ENCODE results near the gene DIPK2A. TPM values are rescaled to one million over a fixed set of nuclear protein-coding genes. Genes with fewer than 3 reads are reported as not detected.

Gene DIPK2A
- total and polyA plus RNA-seq, 2 of the 13 experiments (the other 11 are each of a cell fraction or from before 2014, with no cell fraction given), result 5.8 to 8.0 TPM

DNA sequence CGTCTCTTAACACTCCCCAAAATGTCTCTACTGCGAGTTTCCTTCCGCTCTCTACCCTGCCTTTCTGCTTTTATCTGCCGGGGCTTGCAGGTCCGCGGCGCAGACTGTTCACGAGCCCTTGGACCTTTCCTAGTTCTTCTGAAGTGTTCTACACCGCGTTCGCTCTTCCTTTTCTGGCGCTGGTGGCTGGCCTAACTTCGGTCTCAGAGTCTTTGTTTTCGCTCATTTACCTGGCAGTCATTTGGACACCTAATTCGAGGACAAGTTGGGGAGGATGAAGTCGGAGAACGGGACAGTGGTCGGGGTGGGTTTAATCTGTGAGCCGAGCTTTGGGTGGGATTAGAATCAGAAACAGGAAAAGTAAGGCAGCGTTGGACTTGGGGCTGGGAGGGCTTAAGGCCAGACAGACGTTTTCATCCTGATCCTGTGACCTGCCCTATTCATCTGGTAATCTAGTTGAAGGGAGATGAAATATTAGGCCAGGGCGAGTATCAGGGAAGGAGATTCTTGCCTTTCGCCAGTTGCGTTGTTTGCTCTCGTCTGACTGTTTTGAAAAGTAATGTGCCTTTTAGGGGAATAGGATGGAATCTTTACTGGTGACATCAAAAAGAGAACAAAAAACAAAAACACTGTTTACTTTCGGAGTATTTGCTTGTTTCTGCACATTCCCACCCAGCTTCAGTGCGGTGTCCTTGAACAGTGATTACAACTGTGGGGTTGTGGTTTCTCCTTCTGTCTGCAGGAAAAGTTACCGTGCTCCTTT, 1.8 kb downstream of the DIPK2A start:
- CTCF ChIA-PET (ENCODE audit: low intra/inter-chr PET ratio, low total read pairs), result interaction anchor here (1.4 kb wide), 1 partner anchor 22 kb away, joined by 3 read pairs; no protein-coding TSS in a partner anchor
- peak; percentile 33 for ATAC-seq
- TF ChIP-seq MIXL1 (CRISPR knock-in tag; IDR thresholded peaks at IDR 0.05) (0 out of 2 replicates have a peak, but pooled peaks have one; percentile 44), KLF16 (CRISPR knock-in tag; IDR thresholded peaks at IDR 0.05) (no peak), DR1 (CRISPR knock-in tag; IDR thresholded peaks at IDR 0.05) (no peak), THAP7 (CRISPR knock-in tag; IDR thresholded peaks at IDR 0.05) (no peak), ZSCAN9 (CRISPR knock-in tag; IDR thresholded peaks at IDR 0.05; ENCODE audit: borderline replicate concordance) (peak; percentile 29; the same call in 1 of the 2 replicates), PAWR (CRISPR knock-in tag; IDR thresholded peaks at IDR 0.05; ENCODE audit: borderline replicate concordance) (no peak), SUZ12 (IDR thresholded peaks at IDR 0.05; ENCODE audit: low read depth, low read length) (no peak), IKZF5 (CRISPR knock-in tag; IDR thresholded peaks at IDR 0.05) (no peak), EP300 (IDR thresholded peaks at IDR 0.05; ENCODE audit: low read depth in 2 of 2, low read length in 2 of 2) (peak in 1 of 2 experiments; percentile 67; a peak in 1 of 4 replicates), EP300 (CRISPR knock-in tag; IDR thresholded peaks at IDR 0.05; ENCODE audit: borderline replicate concordance) (0 out of 2 replicates have a peak, but pooled peaks have one; percentile 21), NONO (IDR thresholded peaks at IDR 0.05) (no peak), NONO (CRISPR knock-in tag; conservative IDR thresholded peaks at IDR 0.05) (no peak), MAFK (conservative IDR thresholded peaks at IDR 0.05 in 1 of 2, IDR thresholded peaks at IDR 0.05 in 1 of 2; ENCODE audit: low read length in 2 of 2) (no peak), CC2D1A (CRISPR knock-in tag; IDR thresholded peaks at IDR 0.05) (no peak), ZSCAN25 (CRISPR knock-in tag; IDR thresholded peaks at IDR 0.05) (0 out of 2 replicates have a peak, but pooled peaks have one; percentile 7), ZNF83 (CRISPR knock-in tag; IDR thresholded peaks at IDR 0.05; ENCODE audit: borderline replicate concordance) (no peak), MAFF (IDR thresholded peaks at IDR 0.05; ENCODE audit: low read depth, low read length) (no peak), ZNF598 (CRISPR knock-in tag; IDR thresholded peaks at IDR 0.05; ENCODE audit: borderline replicate concordance) (no peak), KAT7 (CRISPR knock-in tag; IDR thresholded peaks at IDR 0.05; ENCODE audit: borderline replicate concordance) (no peak), ZNF703 (CRISPR knock-in tag; IDR thresholded peaks at IDR 0.05; ENCODE audit: borderline replicate concordance) (no peak), TCF12 (IDR thresholded peaks at IDR 0.05) (no peak), TCF12 (CRISPR knock-in tag; IDR thresholded peaks at IDR 0.05) (no peak), NR2C2 (CRISPR knock-in tag; IDR thresholded peaks at IDR 0.05; ENCODE audit: borderline replicate concordance) (no peak)
- TF ChIP-seq, protein P1, sequence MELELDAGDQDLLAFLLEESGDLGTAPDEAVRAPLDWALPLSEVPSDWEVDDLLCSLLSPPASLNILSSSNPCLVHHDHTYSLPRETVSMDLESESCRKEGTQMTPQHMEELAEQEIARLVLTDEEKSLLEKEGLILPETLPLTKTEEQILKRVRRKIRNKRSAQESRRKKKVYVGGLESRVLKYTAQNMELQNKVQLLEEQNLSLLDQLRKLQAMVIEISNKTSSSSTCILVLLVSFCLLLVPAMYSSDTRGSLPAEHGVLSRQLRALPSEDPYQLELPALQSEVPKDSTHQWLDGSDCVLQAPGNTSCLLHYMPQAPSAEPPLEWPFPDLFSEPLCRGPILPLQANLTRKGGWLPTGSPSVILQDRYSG (CRISPR knock-in tag; IDR thresholded peaks at IDR 0.05), result no peak

More for the DNA sequence above, 1.8 kb downstream of the DIPK2A start:
- H3K4me1 ChIP-seq (ENCODE audit: insufficient read depth, low read length), result peaks cover 32% of the 10 kb centered on the region
- 9% methylated on average over 28 of the region's 28 CpGs for WGBS (ENCODE audit: low lambda C conversion rate)
- H3K27ac ChIP-seq (ENCODE audit: extremely low read length, insufficient read depth, low read length), result peak overlapping the region; percentile 73
- H3K4me2 ChIP-seq (ENCODE audit: low read depth, low read length), result peak overlapping the region; percentile 82
- peak; percentile 71 for DNase-seq (ENCODE audit: low spot score)
- TSS peak; percentile 89 for BruUV-seq (replicated peaks)
- no peaks in the 10 kb centered on the region for H4K20me1 ChIP-seq (ENCODE audit: insufficient read depth, low read length)
- peak overlapping the region; percentile 72 to 80 (median 77) for H3K4me3 ChIP-seq (replicated peaks in 1 of 3; ENCODE audit: insufficient read depth in 1 of 3, low read depth in 2 of 3, low read length in 3 of 3)
- H3K9ac ChIP-seq (ENCODE audit: insufficient read depth, low read depth, low read length), result peak overlapping the region; percentile 58
- H2AFZ ChIP-seq (ENCODE audit: low read length), result peak overlapping the region; percentile 51
- H3K79me2 ChIP-seq (ENCODE audit: insufficient read depth, low read length), result peaks cover 44% of the 10 kb centered on the region
- in situ Hi-C loops (cut with HindIII; ENCODE audit: extremely low pct_ligation_motif_present, low pct_unique_long_range_greater_than_20kb) (no loop called here), intact Hi-C loops (cut with micrococcal nuclease; ENCODE audit: unreplicated experiment) (loop anchor here (2.0 kb wide), 2 partner anchors 57 to 189 kb away; no protein-coding TSS in a partner anchor)
- FAIRE-seq, result peak; percentile 63
- H3K27me3 ChIP-seq (ENCODE audit: control insufficient read depth in 1 of 2, insufficient read depth in 2 of 2, low read length in 2 of 2), result 0 out of 5 replicates have a peak, but pooled peaks cover 0 to 5% of the 10 kb centered on the region in 2 experiments
- no peaks in the 10 kb centered on the region for H3K36me3 ChIP-seq (replicated peaks in 1 of 2; ENCODE audit: control insufficient read depth in 1 of 2, insufficient read depth in 2 of 2, low read length in 2 of 2)
- H3K9me3 ChIP-seq (ENCODE audit: low read length), result no peaks in the 10 kb centered on the region
- POLR2A ChIA-PET, result no interaction called here

Measured in HepG2 (cell line).